Tibial artery (tissue), 4 donors: ENCODE measurements around the gene KCNA2.

Experiments
- DNase-seq, 2 donors: peaks; one replicate each; pipeline ENCODE4 v3.0.0-alpha.2; 2019
- H3K27ac ChIP-seq, 2 donors: fragments of 200-600 bp; sonication (generic) in 1 of 2; 1 replicate in 1 of 2; 2 replicates in 1 of 2; pipeline ENCODE4 v1.5.1; 2018 to 2019; ENCODE audit warnings: mild to moderate bottlenecking in 1 of 2
- H3K27me3 ChIP-seq, 2 donors: fragments of 200-600 bp; sonication (generic) in 1 of 2; one replicate each; pipeline versions ENCODE4 v1.5.1 to v1.6.0; 2016 to 2019
- H3K36me3 ChIP-seq, 3 donors: fragments of 200-600 bp; sonication (generic) in 2 of 3; one replicate each; pipeline ENCODE4 v1.5.1; 2016 to 2019; ENCODE audit warnings: mild to moderate bottlenecking in 2 of 3
- H3K4me1 ChIP-seq, 4 donors: fragments of 200-600 bp; sonication (generic) in 2 of 4; 1 replicate in 3 of 4; 2 replicates in 1 of 4; pipeline ENCODE4 v1.5.1; 2016 to 2019
- H3K4me3 ChIP-seq, 2 donors: fragments of 200-600 bp; sonication (generic) in 1 of 2; 1 replicate in 1 of 2; 2 replicates in 1 of 2; pipeline ENCODE4 v1.5.1; 2018 to 2019; ENCODE audit warnings: mild to moderate bottlenecking in 2 of 2
- H3K9me3 ChIP-seq, 3 donors: fragments of 200-600 bp; sonication (generic) in 1 of 3; one replicate each; pipeline ENCODE4 v1.5.1; 2016 to 2019
- CTCF ChIP-seq, 2 experiments: fragments of 200-600 bp in 1 of 2; fragments of 450-650 bp in 1 of 2; IDR thresholded peaks; one replicate each; pipeline ENCODE4 v1.5.1; 2017 to 2019; ENCODE audit warnings: antibody characterized with exemption in 2 of 2, mild to moderate bottlenecking in 1 of 2, moderate library complexity in 1 of 2
- intact Hi-C: fragments of 100-400 bp; cut with DNase I; formaldehyde crosslinking; loops from one replicate; pipeline ENCODE4 v1.15.0; 2023; ENCODE audit warnings: low total_unique reads

KCNA2 gene

DNA sequence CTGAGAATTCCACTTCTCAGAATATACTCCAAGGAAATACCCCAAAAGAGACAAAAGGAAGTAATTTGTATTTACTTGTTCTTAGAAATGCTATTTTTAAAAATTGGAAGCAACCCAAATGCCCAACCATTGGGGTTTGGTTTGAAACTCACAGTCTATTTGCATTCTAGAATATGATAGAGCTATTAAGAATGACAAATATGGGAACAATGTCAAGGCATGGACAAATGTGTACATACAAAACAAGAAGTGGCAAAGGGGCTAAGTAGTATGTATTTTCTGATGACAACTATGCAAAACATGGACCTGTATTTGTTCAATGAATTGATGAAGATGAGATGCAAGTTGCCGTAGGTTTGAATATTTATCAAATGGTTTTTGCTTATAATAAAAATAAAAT, 32.8 kb downstream of the KCNA2 start:
- H3K9me3 ChIP-seq, result no peaks in the 10 kb centered on the region
- TF ChIP-seq CTCF (IDR thresholded peaks at IDR 0.05), result no peak
- no peak overlapping the region for H3K27ac ChIP-seq
- H3K27me3 ChIP-seq, result peaks cover 0 to 3% of the 10 kb centered on the region in 2 donors
- H3K4me3 ChIP-seq, result no peak overlapping the region
- no peak for DNase-seq
- intact Hi-C loops, result no loop called here
- peaks cover 0 to 4% (median 0%) of the 10 kb centered on the region in 4 donors for H3K4me1 ChIP-seq
- no peaks in the 10 kb centered on the region for H3K36me3 ChIP-seq

DNA sequence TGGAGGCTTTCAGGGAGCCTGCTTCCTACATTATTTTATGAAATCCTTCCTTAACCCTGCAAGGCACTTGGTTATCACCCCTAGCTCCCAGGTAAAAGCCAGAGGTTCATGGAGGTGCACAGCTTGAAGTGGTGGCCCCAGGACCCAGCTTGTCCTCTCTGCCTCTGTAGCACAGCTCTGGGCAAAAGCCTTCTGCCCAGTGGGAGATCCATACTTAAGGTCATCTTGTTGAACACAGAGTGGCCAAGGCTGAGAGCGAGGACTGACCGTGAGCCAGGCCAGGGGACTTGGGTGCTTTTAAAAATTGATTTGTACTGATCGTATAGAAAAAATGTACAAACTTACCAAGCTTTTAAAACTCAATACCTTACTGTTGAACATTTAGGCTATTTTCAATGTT, 33.4 kb downstream of the KCNA2 start:
- intact Hi-C loops, result no loop called here
- Histone ChIP-seq H3K4me1 (peaks cover 0 to 4% (median 0%) of the 10 kb centered on the region in 4 donors), H3K27me3 (peaks cover 0 to 3% of the 10 kb centered on the region in 2 donors), H3K4me3 (no peak overlapping the region), H3K36me3 (no peaks in the 10 kb centered on the region), H3K9me3 (no peaks in the 10 kb centered on the region), H3K27ac (no peak overlapping the region)
- DNase-seq, result no peak
- no peak for TF ChIP-seq CTCF (IDR thresholded peaks at IDR 0.05)

DNA sequence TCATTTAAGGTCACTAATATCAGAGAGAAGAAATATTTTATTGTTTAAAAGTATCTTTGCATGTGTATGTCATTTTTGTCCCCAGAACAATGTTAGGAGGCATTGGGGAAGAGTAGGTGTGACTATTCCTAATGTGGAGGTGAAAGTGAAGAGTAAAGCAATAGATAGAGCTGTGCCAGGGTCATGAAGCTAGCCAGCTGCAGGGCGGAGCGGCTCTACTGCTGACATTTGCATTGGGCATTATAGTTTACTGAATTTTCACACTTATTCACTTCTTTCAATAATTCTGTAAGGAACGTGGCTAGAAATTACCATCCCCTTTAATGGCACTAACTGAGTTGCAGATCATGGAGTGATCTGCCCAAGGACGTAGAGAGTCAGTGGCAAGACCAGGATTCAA, 35.3 kb downstream of the KCNA2 start:
- intact Hi-C loops, result no loop called here
- peaks cover 0 to 3% of the 10 kb centered on the region in 2 donors for H3K27me3 ChIP-seq
- no peaks in the 10 kb centered on the region for H3K36me3 ChIP-seq
- peaks cover 0 to 4% (median 0%) of the 10 kb centered on the region in 4 donors for H3K4me1 ChIP-seq
- H3K9me3 ChIP-seq, result no peaks in the 10 kb centered on the region
- DNase-seq, result no peak
- no peak for TF ChIP-seq CTCF (IDR thresholded peaks at IDR 0.05)
- H3K27ac ChIP-seq, result no peak overlapping the region
- H3K4me3 ChIP-seq, result no peak overlapping the region

DNA sequence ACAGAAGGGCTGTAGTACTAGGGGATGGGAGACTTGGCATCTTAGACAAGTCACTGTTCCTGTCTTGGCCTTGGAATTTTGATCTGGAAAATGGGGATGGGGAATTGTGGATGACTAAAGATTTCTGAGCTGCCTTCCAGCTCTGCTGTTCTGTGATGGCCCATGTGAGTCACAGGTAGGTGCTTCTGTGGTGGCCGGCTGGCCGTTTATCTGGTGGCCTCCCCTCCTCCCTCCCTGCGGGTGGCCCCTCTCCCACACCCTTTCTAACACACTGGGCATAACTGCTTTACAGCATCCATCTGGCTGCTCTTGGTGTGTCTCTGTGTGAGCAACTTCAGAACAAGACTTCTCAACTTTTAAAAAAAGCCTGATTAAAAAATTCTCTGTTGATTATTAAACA, 35.9 kb downstream of the KCNA2 start:
- Histone ChIP-seq H3K27me3 (peaks cover 0 to 3% of the 10 kb centered on the region in 2 donors), H3K4me3 (no peak overlapping the region), H3K27ac (no peak overlapping the region), H3K9me3 (no peaks in the 10 kb centered on the region), H3K4me1 (peaks cover 0 to 4% (median 0%) of the 10 kb centered on the region in 4 donors), H3K36me3 (no peaks in the 10 kb centered on the region)
- no peak for DNase-seq
- no peak for TF ChIP-seq CTCF (IDR thresholded peaks at IDR 0.05)
- intact Hi-C loops, result no loop called here

DNA sequence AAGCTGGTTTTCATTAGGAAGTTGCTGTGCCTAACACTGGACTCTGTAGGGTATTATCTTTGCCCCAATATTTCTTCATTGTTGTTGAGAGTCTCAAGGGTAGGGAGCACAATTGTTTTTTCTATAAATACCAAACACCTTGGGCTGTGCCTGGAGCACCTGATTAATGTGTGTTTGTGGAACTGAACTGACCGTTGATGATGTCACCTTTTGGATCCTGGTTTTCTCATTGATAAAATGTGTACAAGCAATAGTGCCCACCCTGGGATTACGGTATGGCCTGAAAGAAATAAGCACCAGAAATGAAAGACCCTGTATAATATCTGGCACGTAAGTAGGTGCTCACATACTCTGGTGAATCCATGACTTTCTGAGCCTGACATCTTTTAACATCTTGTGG, 39.3 kb downstream of the KCNA2 start:
- Histone ChIP-seq H3K9me3 (no peaks in the 10 kb centered on the region), H3K27me3 (peaks cover 0 to 3% of the 10 kb centered on the region in 2 donors), H3K27ac (no peak overlapping the region), H3K4me3 (no peak overlapping the region), H3K36me3 (no peaks in the 10 kb centered on the region), H3K4me1 (no peaks in the 10 kb centered on the region)
- TF ChIP-seq CTCF (IDR thresholded peaks at IDR 0.05), result no peak
- intact Hi-C loops, result no loop called here
- DNase-seq, result no peak

GRCh38 chr1:110565565-110565964, 40.6 kb downstream of the KCNA2 start:
- no peak for DNase-seq
- H3K4me1 ChIP-seq, result no peaks in the 10 kb centered on the region
- intact Hi-C loops, result no loop called here

More at GRCh38 chr1:110565565-110565964, 40.6 kb downstream of the KCNA2 start:
- Histone ChIP-seq H3K36me3 (no peaks in the 10 kb centered on the region), H3K9me3 (no peaks in the 10 kb centered on the region), H3K4me3 (no peak overlapping the region), H3K27ac (no peak overlapping the region), H3K27me3 (peaks cover 0 to 3% of the 10 kb centered on the region in 2 donors)
- TF ChIP-seq CTCF (IDR thresholded peaks at IDR 0.05), result no peak
